ENCODE measurements around the gene CADPS2. TPM values are rescaled to one million over a fixed set of nuclear protein-coding genes. Genes with fewer than 3 reads are reported as not detected.

The CADPS2 gene
- total and polyA plus RNA-seq, 4 donors, result 16.0 to 76.7 (median 27.7) TPM

GRCh38 chr7:122689346-122690109, 196.7 kb downstream of the CADPS2 start:
- peaks cover 0 to 4% (median 2%) of the 10 kb centered on the region in 5 donors for H3K4me1 ChIP-seq (ENCODE audit: control insufficient read depth in 5 of 5, insufficient read depth in 5 of 5, low read length in 5 of 5)
- H3K27ac ChIP-seq (ENCODE audit: low read depth in 1 of 2, low read length in 1 of 2), result no peak overlapping the region
- H3K27me3 ChIP-seq (ENCODE audit: control insufficient read depth in 3 of 3, insufficient read depth in 3 of 3, low read length in 2 of 3), result no peaks in the 10 kb centered on the region
- no peak overlapping the region for H3K4me3 ChIP-seq
- TF ChIP-seq CTCF (IDR thresholded peaks at IDR 0.05; ENCODE audit: control extremely low read depth, extremely low read depth), result no peak
- no peak for ATAC-seq (ENCODE audit: insufficient read depth, low FRiP score)
- no peak for DNase-seq
- H3K9me3 ChIP-seq (ENCODE audit: control insufficient read depth in 4 of 4, insufficient read depth in 3 of 4, low read length in 3 of 4), result no peaks in the 10 kb centered on the region
- 90 to 96% methylated on average over 13 of the region's 13 CpGs for WGBS, 2 donors
- H3K36me3 ChIP-seq (ENCODE audit: control insufficient read depth in 4 of 4, insufficient read depth in 4 of 4, low read length in 4 of 4), result no peaks in the 10 kb centered on the region
- H3K9ac ChIP-seq (ENCODE audit: insufficient read depth in 1 of 2, low read length in 2 of 2), result no peak overlapping the region

- Histone ChIP-seq H3K9me3 (ENCODE audit: control insufficient read depth in 4 of 4, insufficient read depth in 3 of 4, low read length in 3 of 4) (no peaks in the 10 kb centered on the region), H3K27me3 (ENCODE audit: control insufficient read depth in 3 of 3, insufficient read depth in 3 of 3, low read length in 2 of 3) (no peaks in the 10 kb centered on the region), H3K4me3 (no peak overlapping the region), H3K4me1 (ENCODE audit: control insufficient read depth in 5 of 5, insufficient read depth in 5 of 5, low read length in 5 of 5) (peaks cover 3 to 5% (median 4%) of the 10 kb centered on the region in 5 donors), H3K9ac (ENCODE audit: insufficient read depth in 1 of 2, low read length in 2 of 2) (no peak overlapping the region), H3K27ac (ENCODE audit: low read depth in 1 of 2, low read length in 1 of 2) (no peak overlapping the region), H3K36me3 (ENCODE audit: control insufficient read depth in 4 of 4, insufficient read depth in 4 of 4, low read length in 4 of 4) (no peaks in the 10 kb centered on the region)
- TF ChIP-seq CTCF (IDR thresholded peaks at IDR 0.05; ENCODE audit: control extremely low read depth, extremely low read depth), result no peak
- ATAC-seq (ENCODE audit: insufficient read depth, low FRiP score), result no peak
- no peak for DNase-seq
- 72 to 73% methylated on average over 6 of the region's 6 CpGs for WGBS, 2 donors
Measured at GRCh38 chr7:122688400-122688998, 197.8 kb downstream of the CADPS2 start.

- no peak for ATAC-seq (ENCODE audit: insufficient read depth, low FRiP score)
- no peak for DNase-seq
- peaks cover 3 to 20% (median 4%) of the 10 kb centered on the region in 5 donors for H3K4me1 ChIP-seq (ENCODE audit: control insufficient read depth in 5 of 5, insufficient read depth in 5 of 5, low read length in 5 of 5)
- H3K27ac ChIP-seq (ENCODE audit: low read depth in 1 of 2, low read length in 1 of 2), result no peak overlapping the region
- 63 to 76% methylated on average over 10 of the region's 10 CpGs for WGBS, 2 donors
- H3K9me3 ChIP-seq (ENCODE audit: control insufficient read depth in 4 of 4, insufficient read depth in 3 of 4, low read length in 3 of 4), result no peaks in the 10 kb centered on the region
- H3K27me3 ChIP-seq (ENCODE audit: control insufficient read depth in 3 of 3, insufficient read depth in 3 of 3, low read length in 2 of 3), result no peaks in the 10 kb centered on the region
- H3K36me3 ChIP-seq (ENCODE audit: control insufficient read depth in 4 of 4, insufficient read depth in 4 of 4, low read length in 4 of 4), result no peaks in the 10 kb centered on the region
- no peak for TF ChIP-seq CTCF (IDR thresholded peaks at IDR 0.05; ENCODE audit: control extremely low read depth, extremely low read depth)
- H3K9ac ChIP-seq (ENCODE audit: insufficient read depth in 1 of 2, low read length in 2 of 2), result no peak overlapping the region
- no peak overlapping the region for H3K4me3 ChIP-seq
Measured at GRCh38 chr7:122686360-122686878, 199.8 kb downstream of the CADPS2 start.

Measured in lung (tissue), 12 donors.